Measurements from ENCODE around the gene KIF26A.
A peak's percentile ranks its signal among the peaks of the same experiment; 100 is the strongest.

The KIF26A gene

DNA sequence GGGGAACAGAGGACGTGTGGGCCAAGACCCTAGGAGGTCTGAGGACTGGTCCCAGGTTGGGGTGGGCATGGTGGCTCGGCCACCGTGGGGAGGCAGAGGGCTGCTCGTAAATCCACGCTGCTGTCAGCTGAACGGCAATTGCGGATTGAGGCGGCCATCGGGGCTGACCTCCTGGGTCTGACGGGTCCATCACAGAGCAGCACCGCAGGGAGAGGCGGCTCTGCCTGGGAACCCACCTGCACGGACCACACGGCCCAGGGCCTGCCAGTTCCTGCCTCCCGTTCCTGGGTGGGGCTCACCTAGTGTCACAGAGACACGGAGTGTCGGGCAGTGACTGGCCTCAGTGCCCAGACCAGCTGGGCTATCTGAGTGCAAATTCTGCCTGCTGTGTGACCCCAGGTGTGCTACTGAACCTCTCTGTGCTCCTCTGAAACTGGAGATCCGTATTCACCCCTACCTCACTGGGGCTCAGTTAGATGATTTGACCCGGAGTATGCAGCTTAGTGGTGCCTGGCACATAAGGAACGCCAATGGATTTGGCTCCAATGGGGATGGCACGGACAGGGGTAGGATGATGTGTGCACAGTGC, 53.1 kb downstream of the KIF26A start:
- ChIA-PET CTCF (no interaction called here), POLR2A (no interaction called here)
- Histone ChIP-seq H3K9me3 (ENCODE audit: control insufficient read depth, insufficient read depth, low read depth, low read length) (no peaks in the 10 kb centered on the region), H3K4me3 (ENCODE audit: low read depth, low read length) (no peak overlapping the region), H3K36me3 (ENCODE audit: control insufficient read depth in 2 of 2, insufficient read depth in 1 of 2, low read length in 2 of 2) (no peaks in the 10 kb centered on the region), H3K27ac (ENCODE audit: extremely low read depth, low read depth, low read length) (no peak overlapping the region), H3K4me1 (ENCODE audit: control insufficient read depth, insufficient read depth, low read length) (no peaks in the 10 kb centered on the region)
- no peak for TF ChIP-seq MYNN (tag by site-specific recombination; IDR thresholded peaks at IDR 0.05; ENCODE audit: borderline replicate concordance)
- TF ChIP-seq ZNF768 (tag by site-specific recombination; IDR thresholded peaks at IDR 0.05): peak; percentile 89; the same call in 1 of the 2 replicates

DNA sequence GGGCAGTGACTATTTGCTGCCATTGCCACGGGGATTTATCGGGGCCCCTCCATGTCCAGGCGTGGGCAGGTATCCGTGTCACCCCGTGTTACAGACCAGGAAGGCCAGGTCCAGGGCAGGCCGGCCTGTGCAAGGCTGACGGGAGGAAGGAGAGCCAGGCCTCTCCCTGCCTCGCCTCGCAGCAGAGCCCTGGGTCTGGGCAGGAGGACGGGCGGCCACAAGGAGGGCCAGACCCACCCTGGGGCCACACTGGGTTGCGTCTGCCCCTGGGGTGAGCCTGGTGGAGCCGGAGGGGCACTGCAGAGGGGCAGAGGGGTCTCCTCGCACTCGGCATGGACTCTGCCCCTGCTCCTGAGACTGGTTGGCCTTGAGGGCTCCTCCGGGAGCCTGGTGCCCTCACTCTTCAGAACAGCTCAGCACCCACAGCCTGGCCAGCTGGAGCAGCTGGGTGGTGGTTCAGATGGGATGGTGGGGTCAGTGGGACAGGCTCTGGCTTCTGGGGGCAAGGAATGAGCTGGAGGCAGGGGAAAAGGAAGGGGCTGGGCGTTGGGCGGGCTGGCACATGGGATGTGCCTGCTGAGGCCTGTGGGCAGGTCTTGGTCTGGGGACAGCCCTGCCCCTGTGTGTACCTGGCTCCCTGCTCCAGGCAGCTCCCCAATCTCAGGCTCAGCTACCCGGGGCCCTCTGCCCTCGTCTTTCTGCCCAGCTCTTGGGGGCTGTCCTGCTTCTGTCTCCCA, 53.9 kb downstream of the KIF26A start:
- no peak overlapping the region for H3K4me3 ChIP-seq (ENCODE audit: low read depth, low read length)
- H3K9me3 ChIP-seq (ENCODE audit: control insufficient read depth, insufficient read depth, low read depth, low read length): no peaks in the 10 kb centered on the region
- TF ChIP-seq, protein P1, sequence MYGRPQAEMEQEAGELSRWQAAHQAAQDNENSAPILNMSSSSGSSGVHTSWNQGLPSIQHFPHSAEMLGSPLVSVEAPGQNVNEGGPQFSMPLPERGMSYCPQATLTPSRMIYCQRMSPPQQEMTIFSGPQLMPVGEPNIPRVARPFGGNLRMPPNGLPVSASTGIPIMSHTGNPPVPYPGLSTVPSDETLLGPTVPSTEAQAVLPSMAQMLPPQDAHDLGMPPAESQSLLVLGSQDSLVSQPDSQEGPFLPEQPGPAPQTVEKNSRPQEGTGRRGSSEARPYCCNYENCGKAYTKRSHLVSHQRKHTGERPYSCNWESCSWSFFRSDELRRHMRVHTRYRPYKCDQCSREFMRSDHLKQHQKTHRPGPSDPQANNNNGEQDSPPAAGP (tag by site-specific recombination; IDR thresholded peaks at IDR 0.05): no peak
- TF ChIP-seq ZNF701 (tag by site-specific recombination; IDR thresholded peaks at IDR 0.05) (no peak), SP2 (tag by site-specific recombination; IDR thresholded peaks at IDR 0.05) (peak; percentile 13; the same call in 1 of the 2 replicates), ZBTB8A (tag by site-specific recombination; IDR thresholded peaks at IDR 0.05) (no peak), SP3 (tag by site-specific recombination; IDR thresholded peaks at IDR 0.05) (no peak), ZNF473 (tag by site-specific recombination; IDR thresholded peaks at IDR 0.05) (no peak), ZNF324 (tag by site-specific recombination; IDR thresholded peaks at IDR 0.05) (no peak), ZIC2 (tag by site-specific recombination; IDR thresholded peaks at IDR 0.05) (no peak)
- TF ChIP-seq, protein P2, sequence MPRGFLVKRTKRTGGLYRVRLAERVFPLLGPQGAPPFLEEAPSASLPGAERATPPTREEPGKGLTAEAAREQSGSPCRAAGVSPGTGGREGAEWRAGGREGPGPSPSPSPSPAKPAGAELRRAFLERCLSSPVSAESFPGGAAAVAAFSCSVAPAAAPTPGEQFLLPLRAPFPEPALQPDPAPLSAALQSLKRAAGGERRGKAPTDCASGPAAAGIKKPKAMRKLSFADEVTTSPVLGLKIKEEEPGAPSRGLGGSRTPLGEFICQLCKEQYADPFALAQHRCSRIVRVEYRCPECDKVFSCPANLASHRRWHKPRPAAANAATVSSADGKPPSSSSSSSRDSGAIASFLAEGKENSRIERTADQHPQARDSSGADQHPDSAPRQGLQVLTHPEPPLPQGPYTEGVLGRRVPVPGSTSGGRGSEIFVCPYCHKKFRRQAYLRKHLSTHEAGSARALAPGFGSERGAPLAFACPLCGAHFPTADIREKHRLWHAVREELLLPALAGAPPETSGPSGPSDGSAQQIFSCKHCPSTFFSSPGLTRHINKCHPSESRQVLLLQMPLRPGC (tag by site-specific recombination; IDR thresholded peaks at IDR 0.05): no peak
- ChIA-PET CTCF (no interaction called here), POLR2A (no interaction called here)
- H3K27ac ChIP-seq (ENCODE audit: extremely low read depth, low read depth, low read length): no peak overlapping the region
- H3K36me3 ChIP-seq (ENCODE audit: control insufficient read depth in 2 of 2, insufficient read depth in 1 of 2, low read length in 2 of 2): no peaks in the 10 kb centered on the region
- no peaks in the 10 kb centered on the region for H3K4me1 ChIP-seq (ENCODE audit: control insufficient read depth, insufficient read depth, low read length)

DNA sequence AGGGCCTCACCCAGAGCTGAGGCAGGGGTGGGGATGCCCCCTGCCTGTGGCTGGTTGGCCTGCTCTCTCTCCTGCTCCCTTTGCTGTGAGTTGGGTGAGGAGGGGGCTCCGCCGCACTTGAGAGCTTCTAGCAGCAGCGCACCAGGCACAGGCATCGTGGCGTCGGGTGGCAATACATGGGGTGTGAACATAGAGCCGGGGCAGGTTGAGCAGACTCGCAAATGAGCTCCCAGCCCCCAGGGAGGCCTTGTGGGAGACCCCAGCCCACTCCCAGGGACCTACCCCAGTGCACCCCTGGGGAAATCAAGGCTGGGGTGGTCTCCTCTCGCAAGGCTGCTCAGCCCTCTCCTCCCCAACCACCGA, 54.5 kb downstream of the KIF26A start:
- Histone ChIP-seq H3K36me3 (ENCODE audit: control insufficient read depth in 2 of 2, insufficient read depth in 1 of 2, low read length in 2 of 2) (no peaks in the 10 kb centered on the region), H3K4me3 (ENCODE audit: low read depth, low read length) (no peak overlapping the region), H3K4me1 (ENCODE audit: control insufficient read depth, insufficient read depth, low read length) (no peaks in the 10 kb centered on the region), H3K27ac (ENCODE audit: extremely low read depth, low read depth, low read length) (no peak overlapping the region), H3K9me3 (ENCODE audit: control insufficient read depth, insufficient read depth, low read depth, low read length) (no peaks in the 10 kb centered on the region)
- POLR2A ChIA-PET: no interaction called here
- CTCF ChIA-PET: no interaction called here
- TF ChIP-seq ZFP3 (tag by site-specific recombination; IDR thresholded peaks at IDR 0.05; ENCODE audit: low read depth): no peak
- TF ChIP-seq KLF10 (tag by site-specific recombination; IDR thresholded peaks at IDR 0.05): no peak
- no peak for TF ChIP-seq ZNF707 (tag by site-specific recombination; IDR thresholded peaks at IDR 0.05)
- TF ChIP-seq, protein P3, sequence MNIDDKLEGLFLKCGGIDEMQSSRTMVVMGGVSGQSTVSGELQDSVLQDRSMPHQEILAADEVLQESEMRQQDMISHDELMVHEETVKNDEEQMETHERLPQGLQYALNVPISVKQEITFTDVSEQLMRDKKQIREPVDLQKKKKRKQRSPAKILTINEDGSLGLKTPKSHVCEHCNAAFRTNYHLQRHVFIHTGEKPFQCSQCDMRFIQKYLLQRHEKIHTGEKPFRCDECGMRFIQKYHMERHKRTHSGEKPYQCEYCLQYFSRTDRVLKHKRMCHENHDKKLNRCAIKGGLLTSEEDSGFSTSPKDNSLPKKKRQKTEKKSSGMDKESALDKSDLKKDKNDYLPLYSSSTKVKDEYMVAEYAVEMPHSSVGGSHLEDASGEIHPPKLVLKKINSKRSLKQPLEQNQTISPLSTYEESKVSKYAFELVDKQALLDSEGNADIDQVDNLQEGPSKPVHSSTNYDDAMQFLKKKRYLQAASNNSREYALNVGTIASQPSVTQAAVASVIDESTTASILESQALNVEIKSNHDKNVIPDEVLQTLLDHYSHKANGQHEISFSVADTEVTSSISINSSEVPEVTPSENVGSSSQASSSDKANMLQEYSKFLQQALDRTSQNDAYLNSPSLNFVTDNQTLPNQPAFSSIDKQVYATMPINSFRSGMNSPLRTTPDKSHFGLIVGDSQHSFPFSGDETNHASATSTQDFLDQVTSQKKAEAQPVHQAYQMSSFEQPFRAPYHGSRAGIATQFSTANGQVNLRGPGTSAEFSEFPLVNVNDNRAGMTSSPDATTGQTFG (tag by site-specific recombination; IDR thresholded peaks at IDR 0.05; ENCODE audit: borderline replicate concordance): no peak

Data from HEK293 (cell line).